HG03558 (cell line): ENCODE measurements around the gene CRYL1.
"Not testable (repeated sequence)": the region's sequence is repeated elsewhere in the genome, so short reads cannot be mapped to it uniquely, and the experiment has no call there.

Experiments
- ATAC-seq: cut with Tn5 transposase; IDR thresholded peaks from one replicate; pipeline ENCODE4 v1.9.1; 2021; ENCODE audit warnings: moderate number of reproducible peaks; ENCODE audit not compliant: unreplicated experiment; ENCODE audit errors: extremely low read depth

The CRYL1 gene

DNA sequence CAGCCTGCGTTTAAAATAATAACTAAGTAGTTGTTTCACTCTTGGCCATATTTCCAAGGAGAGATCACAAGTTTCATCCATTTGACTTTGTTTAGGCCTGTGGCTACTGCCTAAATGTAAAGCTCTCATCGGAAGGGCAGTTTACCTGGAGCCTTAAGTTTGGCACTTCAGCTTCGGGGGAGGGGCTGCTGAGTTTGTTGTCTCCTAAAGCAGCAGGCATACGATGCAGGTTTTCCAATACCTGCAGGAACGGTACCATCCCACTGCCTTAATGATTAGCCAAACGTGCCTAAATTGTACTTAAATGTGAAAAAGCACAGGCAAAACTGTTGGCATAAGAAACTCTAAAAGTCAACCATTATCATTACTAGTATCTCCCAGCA is 63.1 kb downstream of the CRYL1 start:
- ATAC-seq: no peak

DNA sequence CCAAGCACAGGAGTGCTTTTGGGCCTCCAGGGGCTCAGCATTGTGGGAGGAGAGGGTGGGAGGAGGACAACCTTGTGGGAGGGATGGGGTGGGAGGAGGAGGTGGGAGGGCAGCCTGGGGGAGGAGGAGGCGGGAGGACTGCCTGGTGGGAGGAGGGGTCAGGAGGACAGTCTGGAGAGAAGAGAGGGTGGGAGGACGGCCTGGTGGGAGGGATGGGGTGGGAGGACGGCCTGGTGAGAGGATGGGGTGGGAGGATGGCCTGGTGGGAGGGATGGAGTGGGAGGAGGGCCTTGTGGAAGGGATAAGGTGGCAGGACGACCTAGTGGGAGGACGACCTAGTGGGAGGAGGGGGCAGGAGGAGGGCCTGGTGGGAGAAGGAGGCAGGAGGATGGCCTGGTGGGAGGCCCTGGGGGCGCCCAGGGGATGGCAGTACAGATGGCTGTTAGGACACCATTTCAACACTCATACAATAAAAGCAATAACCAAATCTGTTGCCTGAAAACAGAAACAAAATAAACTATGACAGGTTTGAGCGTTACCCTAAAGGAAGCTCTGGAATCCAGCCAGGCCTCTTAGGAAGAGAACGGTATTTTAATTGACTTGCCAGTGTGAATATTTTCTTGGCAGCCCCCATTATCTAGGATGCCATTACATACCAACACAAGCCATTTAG is 63.7 kb downstream of the CRYL1 start:
- no peak for ATAC-seq

DNA sequence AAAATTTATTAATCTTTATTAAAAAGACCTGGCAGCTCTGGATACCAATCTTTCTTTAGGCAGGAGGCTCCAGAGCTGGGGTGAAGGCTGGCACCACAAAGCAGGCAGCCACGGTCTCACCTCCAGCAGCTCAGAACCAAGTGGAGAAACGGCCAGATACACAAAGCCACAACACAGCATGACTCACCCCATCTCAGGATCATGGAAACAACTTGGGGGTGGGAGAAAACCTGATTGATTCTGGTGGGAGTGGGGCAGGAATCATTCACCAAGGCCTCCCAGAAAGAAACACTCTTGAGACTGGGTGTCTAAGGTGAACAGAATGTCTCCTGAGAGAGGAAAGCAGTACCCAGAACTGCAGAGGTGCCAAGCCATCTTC is 64.2 kb downstream of the CRYL1 start:
- no peak for ATAC-seq

DNA sequence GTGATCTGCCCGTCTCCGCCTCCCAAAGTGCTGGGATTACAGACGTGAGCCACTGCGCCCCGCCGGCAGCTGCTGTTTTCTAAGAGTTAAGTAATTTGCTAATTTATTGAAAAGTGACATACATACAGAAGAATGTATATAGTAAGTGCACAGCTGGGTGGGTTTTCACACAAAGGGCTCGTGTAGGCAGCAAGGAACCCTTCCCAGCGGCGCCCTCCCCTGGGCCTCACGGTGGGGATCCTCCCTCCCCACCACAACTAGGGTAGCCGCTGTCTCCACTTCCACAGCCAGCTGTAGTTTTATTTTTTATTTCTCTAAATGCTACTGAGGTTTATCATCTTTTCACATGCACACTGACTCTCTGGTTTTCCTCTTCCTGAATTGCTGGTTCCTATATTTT is 64.9 kb downstream of the CRYL1 start:
- ATAC-seq: no peak

DNA sequence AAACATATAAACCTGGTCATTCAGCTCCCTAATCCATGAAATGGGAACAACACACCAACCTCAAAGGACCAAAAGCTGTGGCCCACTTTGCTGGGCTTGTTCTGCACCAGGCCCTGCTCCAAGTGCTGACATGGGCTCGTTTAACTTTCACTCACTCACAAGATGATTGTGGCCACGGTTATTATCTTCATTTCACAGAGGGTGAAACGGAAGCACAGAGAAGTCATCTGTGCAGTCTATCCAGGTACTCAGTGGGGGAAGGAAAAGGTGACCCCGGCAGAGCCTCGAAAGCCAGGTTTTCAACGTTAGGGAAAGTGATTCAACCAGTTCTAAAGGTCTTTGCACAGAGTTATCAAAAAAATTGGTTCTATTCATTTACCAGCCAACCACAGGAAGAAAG is 68.0 kb downstream of the CRYL1 start:
- ATAC-seq: no peak

DNA sequence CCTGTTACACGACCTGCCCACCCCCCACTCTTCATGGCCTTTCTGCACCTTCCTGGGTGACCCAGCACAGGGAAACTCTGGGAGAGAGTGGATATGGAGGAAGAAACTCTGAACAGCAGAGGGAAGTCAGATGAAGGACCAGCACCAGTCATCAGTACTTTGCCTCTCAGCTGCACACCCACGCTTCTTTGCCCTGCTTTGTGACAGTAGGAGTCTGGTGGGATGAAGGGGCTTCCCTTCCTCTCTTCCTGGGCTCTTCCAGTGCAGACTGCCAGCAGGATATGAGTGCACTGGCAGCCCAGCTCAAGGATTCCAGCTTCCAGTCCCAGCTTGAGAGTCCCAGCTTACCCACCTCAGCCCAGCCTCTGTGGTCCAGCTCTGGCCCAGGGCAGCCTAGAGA is 68.9 kb downstream of the CRYL1 start:
- no peak for ATAC-seq

DNA sequence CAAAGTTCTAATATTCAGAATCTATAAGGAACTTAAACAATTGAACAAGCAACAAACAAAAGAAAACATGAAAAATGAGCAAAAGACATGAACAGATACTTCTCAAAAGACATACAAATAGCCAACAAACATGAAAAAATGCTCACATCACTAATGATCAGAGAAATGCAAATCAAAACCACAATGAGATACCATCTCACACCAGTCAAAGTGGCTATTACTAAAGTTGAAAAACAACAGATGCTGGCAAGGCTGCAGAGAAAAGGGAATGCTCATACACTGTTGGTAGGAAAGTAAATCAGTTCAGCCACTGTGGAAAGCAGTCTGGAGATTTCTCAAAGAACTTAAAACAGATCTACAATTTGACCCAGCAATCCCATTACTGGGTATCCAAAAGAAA is 74.3 kb downstream of the CRYL1 start:
- ATAC-seq: no peak

DNA sequence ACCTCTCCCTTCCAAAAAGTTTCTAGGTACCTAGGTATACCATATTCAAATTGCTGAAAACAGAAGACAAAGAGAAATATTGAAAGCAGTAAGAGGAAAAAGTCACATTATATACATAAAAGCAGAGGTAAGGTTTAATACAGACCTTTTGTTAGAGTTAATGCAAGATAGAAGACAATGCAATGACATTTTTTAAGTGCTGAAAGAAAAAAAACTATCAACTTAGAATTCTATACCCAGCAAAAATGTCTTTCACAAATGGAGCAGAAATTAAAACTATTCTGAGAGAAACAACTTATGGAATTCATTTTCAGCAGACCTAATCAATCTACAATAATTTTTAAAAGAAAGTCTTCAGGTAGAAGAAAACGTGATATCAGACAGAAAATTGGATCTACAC is 77.2 kb downstream of the CRYL1 start:
- no peak for ATAC-seq

DNA sequence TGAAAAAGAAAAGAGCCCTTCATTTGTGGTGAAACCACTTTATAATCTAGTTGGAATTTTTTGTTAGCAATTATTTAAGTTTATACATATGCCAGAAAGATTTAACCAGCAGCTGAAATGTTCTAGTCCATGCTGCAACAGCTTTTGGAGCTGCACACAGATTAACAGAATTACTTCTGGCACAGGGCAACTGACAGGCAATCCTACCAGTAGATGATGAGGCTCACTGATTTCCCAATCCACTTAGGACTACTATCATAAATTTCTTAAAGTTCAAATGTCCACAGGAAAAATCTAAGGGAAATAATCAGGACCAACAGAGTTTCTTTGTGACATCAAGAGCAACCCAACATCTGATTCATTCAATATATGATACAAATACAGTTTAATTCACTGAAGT is 78.8 kb downstream of the CRYL1 start:
- ATAC-seq: no peak

DNA sequence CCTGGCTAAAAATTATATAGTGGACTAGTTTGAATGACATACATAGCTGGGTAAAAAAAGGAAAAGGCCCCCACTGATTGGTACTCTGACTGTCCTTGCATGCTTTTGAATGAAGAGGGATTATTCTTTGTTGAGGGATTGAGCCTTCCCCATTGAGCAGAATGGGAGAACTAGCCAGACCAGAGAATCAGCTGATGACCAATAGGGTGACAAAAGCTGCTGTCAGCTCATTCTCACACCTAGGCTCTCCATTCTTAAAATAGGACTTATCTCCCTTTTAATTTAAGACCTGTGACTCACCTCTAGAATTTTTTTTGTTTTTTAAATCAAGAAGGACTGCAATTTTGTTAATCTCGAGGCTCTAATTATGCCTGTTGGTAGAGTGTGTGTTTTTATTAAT is 79.3 kb downstream of the CRYL1 start:
- ATAC-seq: no peak

DNA sequence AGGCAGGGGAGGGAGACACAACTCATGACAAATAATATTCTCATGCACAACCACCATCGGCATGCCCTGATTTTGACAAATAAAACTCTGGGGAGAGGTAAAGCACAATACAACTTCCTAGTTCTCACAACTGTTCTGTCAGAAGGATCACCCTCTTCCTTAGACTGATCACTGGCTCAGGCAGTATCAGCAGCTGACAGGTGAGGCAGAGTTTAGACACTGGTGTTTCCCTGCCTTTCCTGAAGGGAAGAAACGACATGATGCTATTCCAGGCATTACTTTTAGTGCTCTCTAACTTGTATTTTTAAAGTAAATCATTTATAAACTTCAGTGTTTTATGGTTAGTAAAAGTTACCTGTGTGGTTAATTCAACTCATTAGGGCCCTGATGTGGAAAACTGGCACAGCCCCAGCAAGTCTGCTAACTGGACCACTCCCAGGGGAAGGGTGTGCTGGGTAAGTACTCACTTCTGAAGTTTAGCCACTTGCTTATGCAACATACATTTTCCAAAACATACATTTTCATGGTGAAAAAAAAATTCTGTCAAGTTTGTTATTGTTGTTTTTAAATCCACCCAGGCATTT is 82.8 kb downstream of the CRYL1 start:
- ATAC-seq: no peak

DNA sequence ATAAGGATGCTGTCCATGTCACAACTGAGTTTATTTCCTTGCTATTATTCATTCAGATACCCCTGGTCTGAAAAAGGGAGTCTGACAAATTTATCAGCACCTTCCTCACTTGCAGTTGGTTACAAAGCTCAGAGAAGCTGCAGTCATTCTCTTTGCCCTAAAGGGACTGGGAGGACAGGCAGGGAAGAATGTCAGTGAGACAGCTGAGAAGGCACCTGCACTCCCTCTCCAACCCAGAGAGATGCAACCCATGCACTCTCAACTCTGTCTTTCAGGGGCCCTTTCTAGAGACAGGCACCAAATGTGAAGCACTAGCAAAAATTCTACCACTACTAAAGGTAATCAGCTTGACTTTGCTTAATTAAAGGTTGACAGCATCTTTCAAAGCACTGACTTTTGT is 83.3 kb downstream of the CRYL1 start:
- no peak for ATAC-seq

DNA sequence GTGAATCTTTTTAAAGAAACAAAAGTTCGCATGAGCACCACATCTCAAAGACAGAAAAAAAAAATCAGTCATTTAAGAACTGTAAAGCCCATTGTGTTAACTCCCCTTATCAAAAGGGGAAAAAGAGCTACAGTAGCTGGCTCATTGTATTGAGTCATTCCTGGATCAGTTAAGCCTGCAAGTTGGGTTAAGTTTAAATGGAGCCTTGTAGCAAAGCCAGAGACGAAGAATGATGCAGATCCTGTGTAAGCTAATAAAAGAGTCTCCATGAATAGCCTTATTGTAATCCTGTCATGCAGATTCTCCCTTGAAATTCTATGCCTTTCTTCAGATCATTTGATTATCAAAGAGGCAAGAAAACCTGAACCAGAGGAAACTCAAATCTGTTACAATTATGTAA is 83.8 kb downstream of the CRYL1 start:
- no peak for ATAC-seq

DNA sequence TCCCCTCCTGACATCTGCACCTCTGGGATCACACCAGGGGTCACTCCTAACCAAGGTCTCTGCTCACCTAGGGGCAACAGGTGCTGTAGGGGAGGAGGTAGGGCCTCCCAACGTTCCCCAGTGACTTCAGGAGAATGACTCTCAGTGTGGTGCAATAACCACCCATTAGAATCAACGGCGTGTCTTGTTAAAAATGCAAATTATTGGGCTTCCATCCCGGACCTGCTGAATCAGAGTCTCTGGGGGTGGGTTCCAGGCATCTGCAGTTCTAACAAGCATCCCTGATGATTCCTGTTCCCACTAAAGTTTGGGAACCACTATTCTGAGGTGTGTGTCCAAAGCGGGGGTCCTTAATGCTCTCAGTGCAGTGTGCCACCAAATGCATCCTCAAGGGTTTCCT is 84.6 kb downstream of the CRYL1 start:
- ATAC-seq: no peak

DNA sequence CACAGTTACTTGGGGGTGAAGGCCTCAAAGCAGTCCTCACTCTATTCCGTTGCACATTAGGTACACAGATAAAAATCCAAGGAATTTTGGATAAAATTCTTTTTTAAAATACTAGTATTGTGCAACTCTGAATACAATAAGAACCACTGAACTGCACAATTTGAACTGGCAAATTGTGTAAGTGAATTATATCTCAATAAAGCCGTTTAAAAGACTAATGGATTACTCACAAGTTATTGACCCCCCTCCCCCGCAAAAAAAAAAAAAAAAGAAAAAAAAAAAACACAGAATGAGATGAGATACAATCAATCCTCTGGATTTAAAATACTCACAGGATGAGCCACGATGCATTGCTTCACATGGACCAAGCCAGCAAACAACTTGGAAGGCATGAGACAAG is 86.4 kb downstream of the CRYL1 start:
- ATAC-seq: no peak

DNA sequence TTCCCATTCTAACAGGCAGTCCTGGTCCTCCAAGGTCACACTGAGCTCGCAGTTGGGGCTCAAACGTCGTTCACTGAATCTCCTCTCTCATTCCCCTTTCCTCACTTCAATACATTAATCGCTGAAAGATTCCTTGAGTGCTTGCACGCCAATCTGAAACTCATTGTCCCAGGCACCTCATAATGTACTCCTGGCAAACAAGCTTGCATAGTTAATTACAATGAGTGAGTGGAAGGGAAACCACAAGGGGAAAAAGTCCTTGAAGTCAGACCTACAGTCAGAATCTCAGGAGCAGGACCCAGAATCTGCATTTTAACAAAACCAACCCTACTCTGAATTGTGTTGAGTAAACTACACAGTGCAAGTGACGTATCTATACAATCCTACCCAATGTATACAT is 86.9 kb downstream of the CRYL1 start:
- ATAC-seq: no peak

DNA sequence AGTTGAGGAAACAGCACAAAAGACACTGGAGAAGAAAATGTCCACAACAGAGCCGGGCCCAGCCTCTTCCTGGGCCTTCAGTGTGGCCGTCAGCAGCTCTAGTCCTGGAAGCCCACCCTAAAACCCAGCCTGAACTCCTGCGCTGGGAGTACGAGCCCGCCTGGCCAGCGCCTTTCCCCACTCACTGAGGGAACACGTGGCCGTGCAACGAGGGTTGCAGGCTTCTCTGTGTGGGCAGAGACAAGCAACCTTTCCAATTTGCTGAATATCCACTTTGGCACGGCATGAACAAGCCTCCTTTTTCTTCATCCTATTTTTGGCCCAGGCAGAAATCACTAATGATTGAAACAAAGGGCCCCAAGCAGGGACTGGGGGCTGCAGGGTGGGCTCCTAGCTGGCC is 89.2 kb downstream of the CRYL1 start:
- ATAC-seq: no peak

DNA sequence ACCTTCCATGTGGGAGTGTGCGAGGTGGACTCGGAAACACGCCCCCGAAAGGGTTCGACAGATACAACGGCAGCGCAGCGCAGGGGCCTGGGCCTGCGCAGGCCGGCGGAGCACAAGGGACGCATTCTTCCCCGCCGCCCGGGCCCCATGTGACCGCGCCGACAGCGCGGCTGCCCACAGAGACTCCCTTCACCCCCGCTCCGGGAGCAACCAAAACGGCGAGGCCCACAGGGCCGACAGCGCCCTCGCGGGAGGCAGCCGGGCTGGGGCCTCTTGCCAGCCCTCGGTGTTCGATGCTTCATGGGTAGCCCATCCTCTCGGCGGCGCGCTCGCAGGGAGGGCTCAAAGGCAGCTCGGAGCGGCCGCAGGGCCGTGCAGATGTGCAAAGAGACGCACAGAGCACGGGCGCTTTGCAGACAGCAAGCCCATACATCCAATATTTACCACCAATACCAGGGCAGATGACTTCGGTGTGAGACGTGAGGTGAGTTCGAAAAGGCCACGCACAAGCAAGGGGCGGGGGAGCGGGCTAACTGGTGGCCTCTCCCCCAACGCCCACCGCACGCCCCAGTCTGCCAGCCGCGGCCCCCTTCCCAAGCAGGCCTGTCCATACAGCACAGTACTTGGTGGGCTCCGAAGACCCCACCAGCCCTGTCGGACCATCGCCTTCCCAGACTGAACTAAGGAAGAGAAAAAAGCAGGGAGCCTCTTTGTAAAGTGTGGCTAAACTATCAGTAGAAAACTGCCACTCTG is 89.9 kb downstream of the CRYL1 start:
- no peak for ATAC-seq

DNA sequence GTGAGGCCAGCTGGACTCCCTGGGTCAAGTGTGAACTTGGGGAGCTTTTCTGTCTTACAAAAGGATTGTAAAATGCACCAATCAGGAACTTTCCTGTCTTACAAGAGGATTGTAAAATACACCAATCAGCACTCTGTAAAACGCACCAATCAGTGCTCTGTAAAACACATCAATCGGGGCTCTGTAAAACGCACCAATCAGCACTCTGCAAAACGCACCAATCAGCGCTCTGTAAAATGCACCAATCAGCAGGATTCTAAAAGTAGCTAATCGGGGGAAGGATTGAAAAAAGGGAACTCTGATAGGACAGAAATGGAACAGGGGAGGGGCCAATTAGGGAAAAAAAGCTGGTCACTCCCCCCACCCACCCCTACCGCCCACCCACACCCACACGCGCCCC is 91.4 kb downstream of the CRYL1 start:
- ATAC-seq: not testable (repeated sequence)

DNA sequence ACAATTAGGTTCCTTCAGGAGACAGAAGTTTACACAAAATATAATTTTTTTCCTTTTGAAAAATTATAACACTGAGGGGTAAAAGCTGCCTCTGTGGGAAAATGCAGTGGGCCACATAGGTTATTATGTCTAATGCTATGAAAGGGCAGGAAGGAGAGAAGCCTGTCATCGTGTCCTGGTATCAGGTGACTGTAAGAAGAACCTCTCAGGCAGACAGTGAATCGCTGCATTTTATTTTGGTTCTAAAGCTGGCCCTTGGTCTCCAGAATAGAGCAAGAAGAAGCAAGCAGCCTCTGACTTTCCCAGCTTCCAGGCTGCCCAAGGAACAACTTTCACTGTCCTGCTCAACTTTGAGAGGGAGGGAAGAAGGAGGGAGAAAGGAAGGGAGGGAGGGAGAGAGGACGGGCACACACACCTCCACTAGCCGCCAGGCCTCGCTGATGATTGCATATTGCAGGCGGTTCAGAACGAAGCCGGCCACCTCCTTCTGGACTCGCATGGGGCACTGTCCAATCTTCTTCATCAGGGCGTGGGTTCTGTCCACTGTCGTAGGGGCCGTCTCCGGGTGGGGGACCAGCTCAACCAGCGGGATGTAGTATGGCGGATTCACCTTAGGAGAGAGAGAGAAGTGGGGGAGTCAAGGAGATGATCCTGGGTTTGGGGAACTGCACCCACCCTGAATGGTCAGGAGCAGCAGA is 93.8 kb downstream of the CRYL1 start:
- ATAC-seq: no peak

DNA sequence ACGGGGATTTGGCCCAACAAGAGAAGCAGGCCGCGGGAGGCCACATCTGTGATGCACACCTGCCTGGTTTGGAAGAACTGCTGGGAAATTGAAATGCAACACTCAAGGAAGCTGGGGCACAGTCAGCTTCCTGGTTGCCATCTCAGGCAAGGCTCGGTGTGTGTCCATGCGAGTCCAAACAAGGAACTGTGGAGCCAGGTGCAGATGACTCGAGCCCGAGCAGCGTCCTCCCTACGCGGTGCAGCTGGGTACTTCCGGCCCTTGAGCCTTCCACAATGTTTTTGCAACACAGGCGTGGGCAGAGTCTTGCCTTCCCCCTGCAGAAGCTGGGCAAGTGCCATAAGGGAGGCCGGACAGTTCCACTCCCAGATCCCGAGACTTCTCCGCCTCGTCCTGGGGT is 94.6 kb downstream of the CRYL1 start:
- no peak for ATAC-seq
